Endothelial cell (in vitro differentiated cells): ENCODE results near the gene TXLNG. TPM values are rescaled to one million over a fixed set of nuclear protein-coding genes. Genes with fewer than 3 reads are reported as not detected.
A peak's percentile ranks its signal among the peaks of the same experiment; 100 is the strongest.

ENCODE experiments used
- DNase-seq: peaks from one replicate; pipeline ENCODE4 v3.0.0; 2021; ENCODE audit warnings: low spot score
- H3K27ac Mint-ChIP-seq: one replicate; pipeline ENCODE4 v1.8.0; 2021; ENCODE audit warnings: mixed read lengths, inconsistent platforms; ENCODE audit not compliant: unreplicated experiment
- H3K27me3 Mint-ChIP-seq: one replicate; pipeline ENCODE4 v1.8.0; 2021; ENCODE audit warnings: mild to moderate bottlenecking, moderate library complexity, mixed read lengths, inconsistent platforms; ENCODE audit not compliant: unreplicated experiment
- H3K36me3 Mint-ChIP-seq: one replicate; pipeline ENCODE4 v1.8.0; 2021; ENCODE audit warnings: mild to moderate bottlenecking, low read depth, mixed read lengths, inconsistent platforms; ENCODE audit not compliant: unreplicated experiment
- H3K4me1 Mint-ChIP-seq: one replicate; pipeline ENCODE4 v1.8.0; 2021; ENCODE audit warnings: mild to moderate bottlenecking, mixed read lengths, inconsistent platforms; ENCODE audit not compliant: unreplicated experiment
- H3K4me3 Mint-ChIP-seq: one replicate; pipeline ENCODE4 v1.8.0; 2021; ENCODE audit warnings: mild to moderate bottlenecking, mixed read lengths, inconsistent platforms; ENCODE audit not compliant: unreplicated experiment
- H3K9me3 Mint-ChIP-seq: one replicate; pipeline ENCODE4 v1.8.0; 2021; ENCODE audit warnings: mixed read lengths, inconsistent platforms; ENCODE audit not compliant: unreplicated experiment
- CTCF ChIP-seq: fragments of 200-600 bp; sonication (generic); IDR thresholded peaks from one replicate; pipeline ENCODE4 v1.5.0; 2021; ENCODE audit warnings: antibody characterized with exemption; ENCODE audit not compliant: unreplicated experiment
- total RNA-seq: library from RNA; stranded (reverse); fragmentation: NEBNext Ultra II Directional; extraction: Animal tissue kit (Norgen Biotek cat#: 25700); gene quantifications from one replicate; pipeline ENCODE4 v1.2.1, GENCODE V29; 2021; ENCODE audit not compliant: unreplicated experiment

The TXLNG gene
- total RNA-seq, 1 donor from 2014 or later = 6.6 TPM

DNA sequence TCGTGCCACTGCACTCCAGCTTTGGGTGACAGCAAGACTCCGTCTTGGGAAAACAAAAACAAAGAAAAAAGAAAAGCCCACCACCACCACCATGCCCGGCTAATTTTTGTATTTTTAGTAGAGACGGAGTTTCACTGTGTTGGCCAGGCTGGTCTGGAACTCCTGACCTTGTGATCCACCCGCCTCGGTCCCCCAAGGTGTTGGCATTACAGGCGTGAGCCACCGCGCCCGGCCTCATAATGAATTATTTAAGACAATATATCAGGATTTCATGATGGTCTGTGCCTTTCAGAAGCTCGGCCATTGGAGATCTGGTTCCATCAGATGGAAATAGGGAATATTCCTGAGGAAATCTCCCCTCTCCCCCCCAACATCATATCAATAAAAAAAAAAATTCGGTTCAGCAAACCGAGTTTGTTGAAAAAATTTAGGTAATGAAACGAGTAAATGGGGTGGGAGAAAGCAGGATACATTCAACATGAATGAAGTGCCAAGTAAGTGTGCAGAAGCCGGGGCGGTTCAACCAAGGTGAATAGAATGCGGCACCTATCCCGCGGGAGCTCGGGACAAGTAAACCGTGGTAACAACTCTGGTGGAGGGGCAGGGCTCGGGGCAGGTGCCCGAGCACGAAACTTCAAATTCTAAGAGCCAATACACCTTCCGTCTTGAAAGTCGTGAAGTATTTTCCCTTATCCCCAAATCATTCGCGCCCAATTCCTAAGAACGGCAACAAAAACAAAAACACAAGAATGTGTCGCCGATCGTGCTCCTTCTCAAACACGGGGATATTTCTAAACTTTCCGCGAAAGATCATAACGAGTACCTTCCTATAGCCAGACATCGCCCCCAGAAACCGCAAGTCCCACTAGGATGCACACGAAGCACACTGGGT lies 773 bp upstream of the TXLNG start:
- Mint-ChIP-seq H3K4me3 (peak overlapping the region; percentile 99), H3K9me3 (no peaks in the 10 kb centered on the region)
- DNase-seq = peak; percentile 4

GRCh38 chrX:16786791-16787735 lies 797 bp downstream of the TXLNG start:
- no peaks in the 10 kb centered on the region for H3K9me3 Mint-ChIP-seq
- H3K4me3 Mint-ChIP-seq = peak overlapping the region; percentile 88
- peak; percentile 3 for DNase-seq
- no peaks in the 10 kb centered on the region for H3K36me3 Mint-ChIP-seq
- H3K4me1 Mint-ChIP-seq = peaks cover 5% of the 10 kb centered on the region
- TF ChIP-seq CTCF = no peak
- peaks cover 2% of the 10 kb centered on the region for H3K27me3 Mint-ChIP-seq
- no peak overlapping the region for H3K27ac Mint-ChIP-seq

More for the DNA sequence above, 773 bp upstream of the TXLNG start:
- peaks cover 5% of the 10 kb centered on the region for H3K4me1 Mint-ChIP-seq
- peak overlapping the region; percentile 71 for H3K27ac Mint-ChIP-seq
- H3K36me3 Mint-ChIP-seq = no peaks in the 10 kb centered on the region
- TF ChIP-seq CTCF = no peak
- H3K27me3 Mint-ChIP-seq = peaks cover 2% of the 10 kb centered on the region

DNA sequence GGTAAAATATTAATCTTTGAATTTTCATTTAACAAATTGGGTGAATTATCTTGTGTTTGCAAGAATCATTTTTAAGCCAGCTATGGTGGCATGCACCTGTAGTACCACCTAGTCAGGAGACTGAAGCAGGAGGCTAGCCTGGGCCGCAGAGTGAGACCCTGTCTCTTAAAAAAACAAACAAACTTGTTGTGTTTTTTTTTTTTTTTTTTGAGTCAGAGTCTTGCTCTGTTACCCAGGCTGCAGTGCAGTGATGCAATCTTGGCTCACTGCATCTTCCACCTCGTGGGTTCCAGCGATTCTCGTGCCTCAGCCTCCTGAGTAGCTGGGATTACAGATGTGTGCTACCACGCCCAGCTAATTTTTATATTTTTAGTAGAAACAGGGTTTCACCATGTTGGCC lies 2.2 kb downstream of the TXLNG start:
- no peak for TF ChIP-seq CTCF
- Mint-ChIP-seq H3K9me3 (no peaks in the 10 kb centered on the region), H3K27ac (no peak overlapping the region), H3K4me1 (peaks cover 5% of the 10 kb centered on the region), H3K4me3 (no peak overlapping the region), H3K27me3 (peaks cover 2% of the 10 kb centered on the region), H3K36me3 (no peaks in the 10 kb centered on the region)
- DNase-seq = no peak

GRCh38 chrX:16796298-16796697 lies 10.0 kb downstream of the TXLNG start:
- no peak overlapping the region for H3K4me3 Mint-ChIP-seq
- no peak for TF ChIP-seq CTCF
- H3K27me3 Mint-ChIP-seq = no peaks in the 10 kb centered on the region
- no peak for DNase-seq
- H3K27ac Mint-ChIP-seq = no peak overlapping the region
- no peaks in the 10 kb centered on the region for H3K4me1 Mint-ChIP-seq
- H3K36me3 Mint-ChIP-seq = no peaks in the 10 kb centered on the region
- no peaks in the 10 kb centered on the region for H3K9me3 Mint-ChIP-seq
